Lower leg skin (tissue), 3 donors: ENCODE results near the gene A2M.

Experiments used
- CTCF ChIP-seq, 3 donors: fragments of 450-650 bp; IDR thresholded peaks; one replicate each; pipeline ENCODE4 v1.5.1; 2016; ENCODE audit warnings: antibody characterized with exemption in 3 of 3, mild to moderate bottlenecking in 3 of 3, moderate library complexity in 2 of 3
- POLR2A ChIP-seq, 2 donors: fragments of 450-650 bp; IDR thresholded peaks; one replicate each; pipeline ENCODE4 v1.6.1; 2016 to 2017; ENCODE audit warnings: antibody characterized with exemption in 2 of 2, mild to moderate bottlenecking in 1 of 2, moderate library complexity in 1 of 2

DNA sequence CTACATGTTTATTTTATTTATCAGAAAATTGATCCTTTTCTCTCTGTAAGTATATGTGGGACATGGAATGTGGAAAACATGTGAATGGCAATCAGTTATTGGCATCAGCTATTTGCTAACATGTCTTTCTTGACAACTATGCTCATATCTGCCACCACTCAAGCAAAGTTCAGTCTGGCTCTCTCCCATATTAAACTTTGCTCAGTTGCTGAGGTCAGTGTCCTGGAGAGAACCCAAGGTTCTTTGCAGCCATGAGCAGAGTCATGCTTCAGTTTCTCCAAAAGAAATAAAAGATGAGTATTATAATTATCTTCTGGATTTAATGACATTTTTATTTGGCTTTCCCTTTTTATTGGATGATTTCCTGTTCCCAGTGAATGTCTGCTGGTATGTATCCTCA lies 42.6 kb downstream of the A2M start:
- TF ChIP-seq POLR2A (IDR thresholded peaks at IDR 0.05): no peak
- TF ChIP-seq CTCF (IDR thresholded peaks at IDR 0.05): no peak
